Stimulated activated CD4-positive, alpha-beta T cell treated with anti-CD3 and anti-CD28 coated beads, Interleukin-12 subunit alpha, Interleukin-12 subunit beta, amount 100 ng/mL, for 4 hours (primary cell): ENCODE measurements around the gene PPP2R1A.
"Not testable (repeated sequence)": the region's sequence is repeated elsewhere in the genome, so short reads cannot be mapped to it uniquely, and the experiment has no call there.

Source experiments
- DNase-seq: peaks from one replicate; pipeline ENCODE4 v3.0.0-alpha.2; 2020

The PPP2R1A gene

GRCh38 chr19:52200755-52201391, 11.0 kb downstream of the PPP2R1A start:
- DNase-seq = not testable (repeated sequence)

- DNase-seq = no peak
Measured at GRCh38 chr19:52206481-52206880, 16.6 kb downstream of the PPP2R1A start.

GRCh38 chr19:52211203-52211602, 21.4 kb downstream of the PPP2R1A start:
- no peak for DNase-seq

GRCh38 chr19:52211926-52212571, 22.2 kb downstream of the PPP2R1A start:
- no peak for DNase-seq

GRCh38 chr19:52212572-52213255, 22.9 kb downstream of the PPP2R1A start:
- DNase-seq = no peak

GRCh38 chr19:52214241-52214640, 24.4 kb downstream of the PPP2R1A start:
- DNase-seq = no peak

- DNase-seq = no peak
Measured at GRCh38 chr19:52216401-52216800, 26.5 kb downstream of the PPP2R1A start.

GRCh38 chr19:52217576-52217975, 27.7 kb downstream of the PPP2R1A start:
- no peak for DNase-seq

- DNase-seq = no peak
Measured at GRCh38 chr19:52219611-52220010, 29.8 kb downstream of the PPP2R1A start.

- DNase-seq = no peak
Measured at GRCh38 chr19:52221031-52221430, 31.2 kb downstream of the PPP2R1A start.

- no peak for DNase-seq
Measured at GRCh38 chr19:52221831-52222375, 32.1 kb downstream of the PPP2R1A start.

- DNase-seq = no peak
Measured at GRCh38 chr19:52224211-52224610, 34.4 kb downstream of the PPP2R1A start.

GRCh38 chr19:52226652-52227051, 36.8 kb downstream of the PPP2R1A start:
- DNase-seq = no peak

- no peak for DNase-seq
Measured at GRCh38 chr19:52227196-52227940, 37.5 kb downstream of the PPP2R1A start.

- DNase-seq = no peak
Measured at GRCh38 chr19:52227980-52228379, 38.1 kb downstream of the PPP2R1A start.

GRCh38 chr19:52229524-52229923, 39.7 kb downstream of the PPP2R1A start:
- DNase-seq = no peak

- DNase-seq = no peak
Measured at GRCh38 chr19:52230685-52231084, 40.8 kb downstream of the PPP2R1A start.

- no peak for DNase-seq
Measured at GRCh38 chr19:52231154-52231910, 41.5 kb downstream of the PPP2R1A start.

GRCh38 chr19:52234406-52234805, 44.6 kb downstream of the PPP2R1A start:
- DNase-seq = no peak

- DNase-seq = no peak
Measured at GRCh38 chr19:52237197-52237596, 47.3 kb downstream of the PPP2R1A start.

- DNase-seq = peak; percentile 47
Measured at GRCh38 chr19:52237771-52238400, 48.0 kb downstream of the PPP2R1A start.

GRCh38 chr19:52244021-52244420, 54.2 kb downstream of the PPP2R1A start:
- no peak for DNase-seq
